GM21825 (cell line): ENCODE results near the gene CTTN.

Source experiments
- ATAC-seq: cut with Tn5 transposase; IDR thresholded peaks from one replicate; pipeline ENCODE4 v1.9.1; 2021; ENCODE audit warnings: mild to moderate bottlenecking, moderate library complexity; ENCODE audit not compliant: unreplicated experiment

The CTTN gene

DNA sequence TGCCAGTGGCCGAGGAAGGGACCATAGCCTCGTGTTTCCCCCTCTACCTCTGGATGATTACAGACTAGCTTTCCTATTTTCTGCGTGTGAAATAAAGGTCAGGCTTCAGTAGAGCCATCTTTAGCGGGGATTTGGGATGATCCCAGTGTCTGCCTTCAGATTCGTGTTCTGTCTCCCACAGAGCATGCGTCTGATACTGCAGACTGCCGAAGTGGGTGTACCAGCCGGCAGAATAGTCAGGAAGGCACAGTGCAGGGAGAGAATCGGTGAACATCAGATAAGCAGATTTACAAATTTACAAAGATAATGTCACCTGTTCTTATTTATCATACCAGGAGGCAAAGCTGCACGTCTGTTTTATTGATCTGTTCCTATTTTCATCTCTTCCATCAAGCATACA, 11.1 kb downstream of the CTTN start:
- ATAC-seq, result no peak

DNA sequence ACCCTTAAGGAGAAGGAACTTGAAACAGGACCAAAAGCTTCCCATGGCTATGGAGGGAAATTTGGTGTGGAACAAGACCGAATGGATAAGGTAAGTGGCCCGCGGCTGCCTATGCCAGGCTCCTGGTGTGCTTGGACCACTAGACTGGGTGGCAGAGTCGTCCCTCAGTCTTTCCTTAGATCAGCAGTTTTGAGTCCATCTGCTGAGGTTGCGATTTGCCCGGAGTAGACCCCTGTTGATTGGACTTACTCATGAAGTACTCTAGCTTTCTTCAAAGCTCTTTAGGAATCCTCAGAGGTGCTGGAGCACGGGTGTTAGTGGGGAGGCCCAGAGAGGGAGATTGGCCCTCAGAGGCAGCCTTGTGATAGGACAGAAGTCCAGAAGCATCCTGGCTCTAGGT, 11.5 kb downstream of the CTTN start:
- ATAC-seq, result no peak

DNA sequence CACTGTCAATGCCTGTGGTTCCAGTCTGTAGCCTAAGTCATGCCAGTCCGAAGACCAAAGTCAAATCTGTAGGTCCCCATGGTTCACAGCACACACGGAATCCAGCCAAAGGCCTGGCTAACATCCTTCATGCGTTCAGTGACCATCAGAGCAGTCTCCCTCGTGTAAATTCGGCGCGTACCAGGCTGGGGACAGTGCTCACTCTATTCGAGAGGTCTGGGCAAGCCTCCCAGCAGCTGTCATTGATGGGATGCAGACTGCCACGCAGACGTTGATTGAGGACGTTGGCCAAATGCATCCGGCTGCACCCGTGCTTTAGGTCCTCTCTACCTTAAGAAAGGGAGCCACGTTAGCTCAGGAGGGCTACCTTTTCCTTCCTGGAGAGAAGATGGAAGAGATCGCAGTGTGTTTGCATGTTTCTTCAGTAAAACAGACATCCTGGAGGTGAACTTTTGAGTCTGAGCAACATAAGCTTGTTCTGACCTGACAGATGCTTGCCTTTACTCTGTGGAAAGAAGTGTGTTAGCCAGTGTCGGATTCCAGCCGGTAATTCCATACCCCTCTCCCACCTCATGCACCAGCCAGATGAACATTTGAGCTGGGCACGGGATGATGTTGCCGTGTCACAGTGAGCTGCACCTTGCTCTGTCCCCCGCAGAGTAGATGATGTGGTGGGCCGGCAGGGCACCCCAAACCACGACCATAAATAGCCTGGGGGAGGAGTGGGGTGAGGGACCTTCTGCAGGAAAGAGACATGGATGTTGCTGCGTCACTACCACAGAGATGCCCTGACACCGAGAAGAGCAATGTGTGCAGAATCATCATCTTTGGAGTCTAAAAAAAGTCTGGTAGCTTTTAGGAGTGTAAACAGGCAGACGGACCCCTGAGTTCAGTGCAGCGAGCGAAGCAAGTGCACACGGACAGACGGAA, 12.2 kb downstream of the CTTN start:
- ATAC-seq, result no peak

DNA sequence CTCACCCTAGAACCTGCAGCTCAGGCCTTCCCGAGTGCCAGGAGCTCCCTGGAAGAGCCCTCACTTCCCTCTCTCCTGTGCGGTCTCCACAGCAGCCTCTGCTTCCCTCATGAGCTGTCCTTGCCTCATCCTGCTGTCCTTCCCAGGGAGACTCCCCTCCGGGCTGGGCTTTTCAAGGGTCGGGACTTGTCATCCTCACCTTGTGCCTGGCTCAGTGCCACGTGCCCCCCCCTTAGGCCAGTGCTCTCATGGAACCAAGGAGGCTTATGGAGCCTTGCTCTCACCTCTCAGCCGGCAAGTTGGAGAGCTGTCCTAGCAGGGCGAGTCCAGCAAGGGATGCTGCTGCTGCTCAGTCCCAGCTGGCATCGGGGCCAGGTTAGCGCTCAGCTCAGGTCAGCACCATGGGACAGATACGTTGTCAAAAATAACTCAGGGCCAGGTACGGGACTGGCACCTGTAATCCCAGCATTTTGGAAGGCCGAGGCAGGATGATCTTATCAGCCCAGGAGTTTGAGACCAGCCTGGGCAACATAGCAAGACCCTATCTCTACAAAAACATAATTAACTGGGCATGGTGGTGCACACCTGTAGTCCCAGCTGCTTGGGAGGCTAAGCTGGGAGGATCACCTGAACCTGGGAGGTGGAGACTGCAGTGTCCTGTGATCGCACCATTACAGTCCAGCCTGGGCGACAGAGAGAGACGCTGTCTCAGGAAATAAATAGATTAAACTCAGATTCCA, 13.6 kb downstream of the CTTN start:
- no peak for ATAC-seq

DNA sequence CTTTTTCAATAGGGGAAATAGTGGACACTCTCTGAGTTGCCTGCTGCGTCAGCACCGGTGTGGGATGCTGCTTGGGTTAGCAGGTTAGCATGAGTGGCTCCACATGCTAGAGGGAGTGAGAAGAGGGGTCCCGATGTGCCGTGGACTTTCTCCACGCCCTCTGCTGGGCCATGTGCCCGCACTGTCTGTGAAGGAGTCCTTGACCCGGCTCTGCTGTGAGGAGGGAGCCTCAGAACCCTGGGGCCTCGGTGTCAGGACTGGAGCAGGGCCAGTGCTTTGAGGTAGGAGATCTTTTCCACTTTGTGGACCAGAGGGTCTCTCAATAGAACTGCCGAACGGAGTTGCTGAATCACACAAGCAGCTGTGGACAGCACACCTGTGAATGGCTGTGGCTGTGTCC, 14.8 kb downstream of the CTTN start:
- ATAC-seq, result no peak

DNA sequence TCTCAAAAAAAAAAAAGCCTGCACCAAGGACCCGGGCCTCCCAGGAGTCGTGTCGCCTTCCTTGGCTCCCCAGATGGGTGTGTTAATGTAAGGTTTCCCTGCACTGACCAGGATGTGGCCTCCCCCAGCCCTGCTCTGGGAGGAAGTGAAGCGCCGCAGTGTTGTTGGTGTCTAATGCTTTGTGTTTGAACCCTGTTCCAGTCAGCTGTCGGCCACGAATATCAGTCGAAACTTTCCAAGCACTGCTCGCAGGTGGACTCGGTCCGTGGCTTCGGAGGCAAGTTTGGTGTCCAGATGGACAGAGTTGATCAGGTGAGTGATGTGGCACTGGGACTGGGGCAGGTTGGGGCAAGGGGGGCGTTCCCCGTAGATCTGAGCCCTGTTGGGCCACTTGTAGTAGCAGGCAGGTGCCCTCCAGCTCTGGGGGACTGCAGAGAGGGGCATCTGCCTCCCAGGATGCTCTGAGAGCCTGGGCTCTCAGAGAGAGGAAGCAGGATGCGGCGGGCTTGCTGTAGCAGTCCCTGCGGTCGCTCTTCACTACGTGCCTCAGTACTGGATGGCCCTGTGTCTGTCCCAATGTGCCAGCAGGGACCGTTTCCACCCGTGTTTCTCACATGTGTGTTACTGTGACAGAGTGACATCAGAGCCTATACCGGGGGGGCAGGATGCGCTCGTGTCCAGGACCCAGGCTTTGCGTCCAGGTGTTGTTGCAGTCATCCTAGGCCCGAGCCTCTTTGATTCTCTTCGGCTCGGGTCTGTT, 16.2 kb downstream of the CTTN start:
- no peak for ATAC-seq

DNA sequence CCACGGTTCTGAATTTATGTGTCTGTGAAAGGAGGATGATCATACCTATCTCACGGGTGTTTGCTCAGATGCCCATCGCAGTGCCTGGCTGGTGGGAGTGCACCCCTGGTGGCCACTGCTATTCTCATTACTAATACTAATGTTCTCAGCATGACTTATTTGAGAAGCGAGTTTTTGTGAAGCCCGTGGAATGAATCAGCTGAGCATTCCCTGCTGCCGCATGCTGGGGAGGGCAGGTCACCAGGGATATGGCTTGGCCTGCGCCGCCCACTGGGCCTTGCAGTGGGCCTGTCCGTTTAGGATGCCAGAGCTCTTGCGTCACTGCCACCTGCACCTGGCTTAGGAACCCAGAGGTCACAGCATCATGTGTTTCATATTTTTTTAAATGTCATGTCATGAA, 16.9 kb downstream of the CTTN start:
- no peak for ATAC-seq

DNA sequence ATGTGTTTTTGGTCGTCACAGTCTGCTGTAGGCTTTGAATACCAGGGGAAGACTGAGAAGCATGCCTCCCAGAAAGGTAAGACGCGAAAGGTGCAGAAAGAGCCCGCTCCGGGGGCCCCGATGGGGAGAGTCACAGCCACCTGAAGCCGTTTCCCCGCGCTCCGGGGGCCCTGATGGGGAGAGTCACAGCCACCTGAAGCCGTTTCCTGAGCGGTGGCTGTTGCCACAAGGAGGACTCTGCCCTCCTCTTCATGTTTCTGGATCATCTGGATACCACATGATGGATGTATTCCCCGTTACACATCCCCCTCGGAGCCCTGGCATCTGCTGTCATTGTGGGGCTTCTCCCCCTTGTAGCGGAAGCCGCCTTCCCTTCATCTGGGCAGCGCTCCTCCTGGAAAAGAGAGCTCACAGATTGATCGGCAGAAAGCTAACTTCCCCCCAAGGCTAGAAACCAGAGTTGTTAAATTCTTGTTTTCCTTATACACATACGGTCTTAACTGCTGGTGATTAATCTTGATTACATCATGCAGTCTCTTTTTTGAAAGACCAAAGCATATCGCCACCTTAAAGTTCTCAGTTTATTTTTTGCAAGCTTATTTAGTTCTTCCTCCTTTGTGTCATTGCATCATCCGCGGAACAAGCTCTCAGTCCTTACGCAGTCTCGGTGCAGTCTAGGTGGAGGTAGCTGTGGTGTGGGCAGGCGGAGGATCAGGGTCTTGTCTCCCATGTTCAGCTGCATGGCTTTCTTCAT, 17.5 kb downstream of the CTTN start:
- ATAC-seq, result no peak

DNA sequence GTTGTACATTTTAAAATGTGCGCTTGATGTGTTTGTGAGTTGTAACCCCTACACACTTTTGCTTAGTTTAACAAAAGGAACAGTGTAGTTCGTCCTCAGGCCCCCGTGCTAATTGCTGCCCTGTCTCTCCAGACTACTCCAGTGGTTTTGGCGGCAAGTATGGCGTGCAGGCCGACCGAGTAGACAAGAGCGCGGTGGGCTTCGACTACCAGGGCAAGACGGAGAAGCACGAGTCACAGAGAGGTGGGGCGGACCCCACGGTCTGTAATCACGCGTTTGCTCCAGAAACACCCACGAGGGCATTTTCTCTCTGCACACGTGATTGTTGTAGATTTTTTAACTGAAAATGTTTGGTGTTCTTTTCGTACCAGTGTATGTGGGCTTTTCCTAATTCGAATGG, 18.6 kb downstream of the CTTN start:
- ATAC-seq, result no peak

DNA sequence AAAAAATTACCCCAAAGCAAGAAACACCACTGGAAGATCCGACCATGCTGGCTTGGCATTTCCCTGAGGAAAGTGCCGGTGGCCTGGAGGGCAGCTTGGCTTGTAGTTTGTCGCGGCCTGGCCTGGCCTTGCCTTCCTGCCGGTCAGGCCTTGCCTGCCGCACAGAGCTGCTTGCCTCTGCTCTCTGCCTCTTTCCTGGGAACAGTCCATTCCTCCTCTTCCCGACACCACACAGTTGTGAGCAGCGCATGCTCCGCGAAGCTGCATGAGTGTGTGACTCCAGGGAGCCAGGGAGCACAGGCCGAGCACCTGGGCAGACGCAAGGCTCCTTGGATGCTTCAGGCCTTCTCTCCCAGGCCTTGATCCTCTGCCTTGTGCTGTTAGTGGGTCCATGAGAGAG, 19.8 kb downstream of the CTTN start:
- ATAC-seq, result no peak

DNA sequence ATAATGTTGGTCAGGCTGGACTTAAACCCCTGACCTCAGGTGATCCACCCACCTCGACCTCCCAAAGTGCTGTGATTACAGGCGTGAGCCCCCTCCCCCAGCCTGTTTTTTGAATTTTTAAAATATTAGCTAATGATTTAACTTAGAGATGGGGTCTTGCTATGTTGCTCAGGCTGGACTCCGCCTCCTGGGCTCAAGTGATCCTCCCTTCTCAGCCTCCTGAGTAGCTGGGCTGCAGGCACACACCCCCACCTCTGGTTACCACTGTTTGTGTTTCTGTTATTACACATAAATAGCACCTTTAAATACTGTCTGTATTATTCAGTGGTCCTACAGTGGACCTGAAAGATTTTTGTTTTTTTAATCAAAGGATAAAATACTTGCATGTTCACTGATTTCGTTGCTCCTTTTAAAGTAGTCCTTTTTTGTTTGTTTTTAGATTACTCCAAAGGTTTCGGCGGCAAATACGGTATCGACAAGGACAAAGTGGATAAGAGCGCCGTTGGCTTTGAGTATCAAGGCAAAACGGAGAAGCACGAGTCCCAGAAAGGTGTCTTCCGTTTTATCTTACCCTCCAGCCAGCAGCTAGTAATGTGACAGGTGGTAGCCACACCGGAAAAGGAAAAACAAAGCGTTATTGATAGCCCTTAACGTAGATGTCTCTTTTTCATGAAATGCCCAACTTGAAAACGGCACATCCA, 21.1 kb downstream of the CTTN start:
- ATAC-seq, result no peak

DNA sequence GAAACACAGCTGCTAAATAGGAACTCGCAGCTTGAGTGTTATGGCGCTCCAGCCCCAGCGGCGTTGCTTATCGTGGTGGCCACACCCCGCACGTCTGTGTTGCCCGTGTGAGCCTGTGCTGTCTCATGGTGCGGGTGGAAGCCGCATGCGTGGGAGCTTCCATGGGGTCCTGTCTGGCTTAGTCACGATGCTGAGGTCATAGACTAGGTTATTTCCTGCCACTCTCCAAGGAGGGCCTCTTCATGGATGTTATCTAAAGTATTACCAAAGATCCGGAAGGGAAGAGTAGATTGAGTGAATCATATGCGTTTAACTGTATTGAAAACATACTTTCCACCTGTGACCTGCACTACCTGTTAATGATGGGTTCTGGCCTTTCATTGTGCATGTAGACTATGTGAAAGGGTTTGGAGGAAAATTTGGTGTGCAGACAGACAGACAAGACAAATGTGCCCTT, 21.7 kb downstream of the CTTN start:
- ATAC-seq, result no peak

DNA sequence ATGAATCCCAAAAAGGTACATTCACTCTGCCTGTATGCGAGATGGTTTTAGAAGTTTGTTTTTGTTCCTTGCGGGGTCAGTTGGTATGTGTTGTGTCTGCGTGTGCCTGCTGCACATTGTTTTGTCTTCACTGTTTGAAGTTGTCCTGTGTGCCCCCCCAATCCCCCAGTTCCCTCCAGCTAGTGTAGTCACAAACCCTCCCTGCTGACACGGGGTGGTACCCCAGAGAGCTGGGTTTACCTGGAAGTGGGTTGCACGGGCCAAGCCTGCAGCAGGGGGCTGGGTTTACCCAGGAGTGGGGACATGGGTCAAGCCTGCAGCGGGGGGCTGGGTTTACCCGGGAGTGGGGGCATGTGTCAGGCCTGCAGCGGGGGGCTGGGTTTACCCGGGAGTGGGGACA, 22.2 kb downstream of the CTTN start:
- ATAC-seq, result no peak

DNA sequence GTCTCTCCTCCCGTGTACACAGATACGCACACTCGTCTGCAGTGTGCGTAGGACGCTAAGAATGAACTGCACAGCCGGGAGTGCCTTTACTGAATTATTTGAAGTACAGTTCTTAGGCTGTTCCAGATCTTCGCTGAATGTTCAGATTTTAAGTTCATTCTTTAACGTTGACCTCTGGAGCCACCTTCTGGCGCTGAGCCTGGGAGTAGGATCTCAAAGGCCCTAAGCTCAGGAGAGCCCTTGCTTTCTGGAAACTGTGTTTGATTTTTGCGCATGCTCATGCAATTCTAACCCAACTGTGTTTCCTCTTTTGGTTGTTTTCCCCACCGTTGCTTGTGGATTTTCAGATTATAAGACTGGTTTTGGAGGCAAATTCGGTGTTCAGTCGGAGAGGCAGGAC, 22.8 kb downstream of the CTTN start:
- no peak for ATAC-seq

DNA sequence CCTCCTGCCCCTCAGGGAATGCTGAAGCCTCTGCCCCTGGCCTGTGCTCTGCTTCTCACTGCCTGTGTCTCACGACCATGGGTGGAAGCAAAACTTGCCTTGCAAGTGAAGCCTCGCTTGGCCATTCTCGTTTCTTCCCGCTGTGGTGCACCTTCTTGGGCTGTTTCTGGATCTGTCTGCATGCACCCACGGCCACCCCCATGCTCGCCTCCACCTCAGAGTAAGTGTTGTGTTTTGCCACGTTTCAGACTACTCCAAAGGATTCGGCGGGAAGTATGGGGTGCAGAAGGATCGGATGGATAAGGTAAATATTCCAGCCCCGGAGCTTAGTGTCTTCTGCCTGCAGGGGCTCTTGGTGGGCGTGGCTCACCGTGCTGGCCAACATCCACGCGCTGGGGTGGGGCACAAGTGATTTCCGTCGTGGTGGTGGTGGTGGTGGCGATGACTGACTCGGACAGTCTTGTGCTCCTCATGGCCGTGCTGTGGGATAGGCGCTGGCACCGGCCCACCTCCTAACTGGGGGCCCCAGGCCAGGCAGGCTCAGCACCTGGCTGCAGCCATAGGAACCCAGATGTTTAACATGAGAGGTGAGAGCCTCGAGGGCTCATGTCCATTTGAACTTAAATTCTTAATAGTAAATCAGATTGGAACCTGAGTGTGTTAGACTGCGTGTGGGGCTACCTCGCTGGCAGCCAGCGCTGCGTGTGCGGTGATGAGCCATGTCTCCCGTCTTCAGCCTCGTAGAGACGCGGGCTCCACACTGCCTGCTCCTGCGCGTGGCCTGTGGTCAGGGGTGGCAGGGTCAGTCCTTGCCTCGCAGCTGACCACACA, 24.6 kb downstream of the CTTN start:
- ATAC-seq, result no peak

DNA sequence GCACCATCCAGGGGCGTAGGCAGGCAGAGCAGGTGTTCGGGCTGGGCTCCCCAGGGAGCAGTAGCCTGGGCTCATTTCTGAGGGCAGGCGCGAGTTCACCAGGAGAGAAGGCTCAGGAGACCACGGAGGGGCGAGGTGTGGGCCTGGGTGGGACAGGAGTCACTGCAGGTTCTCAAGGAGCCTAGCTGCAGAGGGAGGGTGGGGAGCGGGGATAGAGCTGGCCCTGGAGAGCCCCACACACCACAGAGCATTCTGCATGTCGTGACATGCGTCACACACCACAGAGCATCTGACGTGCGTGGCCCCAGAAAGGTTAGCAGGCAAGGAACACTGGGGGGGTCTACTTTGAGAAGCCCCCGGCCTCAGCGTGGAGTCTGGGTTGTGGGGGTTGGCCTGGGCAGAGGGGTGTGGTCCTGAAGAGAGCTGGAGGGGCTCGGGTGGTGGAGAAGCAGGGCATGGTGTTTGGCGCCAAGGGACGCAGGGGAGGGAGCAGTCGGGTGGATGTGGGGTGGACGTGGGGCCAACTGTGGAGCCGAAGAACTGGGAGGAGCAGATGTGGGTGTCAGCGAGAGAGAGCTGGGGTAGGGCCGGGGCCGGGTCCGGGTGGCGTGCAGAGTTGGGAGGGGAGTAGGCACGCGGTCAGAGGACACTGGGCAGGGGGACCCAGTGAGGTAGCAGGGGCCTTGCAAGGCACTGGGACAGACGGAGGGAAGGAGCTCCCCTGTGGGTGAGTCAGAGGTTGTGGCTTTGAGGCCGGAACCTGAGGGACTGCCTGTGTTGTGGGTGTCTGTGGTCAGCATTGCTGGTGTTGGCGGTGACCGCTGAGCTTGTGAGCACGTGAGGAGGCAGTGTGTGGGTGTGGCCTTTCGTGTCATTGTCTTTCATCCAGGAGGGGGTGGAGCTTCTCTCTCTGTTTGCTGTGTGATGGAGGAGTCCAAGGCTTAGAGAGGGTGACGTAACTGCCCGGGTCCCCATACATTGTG, 25.5 kb downstream of the CTTN start:
- ATAC-seq, result no peak

DNA sequence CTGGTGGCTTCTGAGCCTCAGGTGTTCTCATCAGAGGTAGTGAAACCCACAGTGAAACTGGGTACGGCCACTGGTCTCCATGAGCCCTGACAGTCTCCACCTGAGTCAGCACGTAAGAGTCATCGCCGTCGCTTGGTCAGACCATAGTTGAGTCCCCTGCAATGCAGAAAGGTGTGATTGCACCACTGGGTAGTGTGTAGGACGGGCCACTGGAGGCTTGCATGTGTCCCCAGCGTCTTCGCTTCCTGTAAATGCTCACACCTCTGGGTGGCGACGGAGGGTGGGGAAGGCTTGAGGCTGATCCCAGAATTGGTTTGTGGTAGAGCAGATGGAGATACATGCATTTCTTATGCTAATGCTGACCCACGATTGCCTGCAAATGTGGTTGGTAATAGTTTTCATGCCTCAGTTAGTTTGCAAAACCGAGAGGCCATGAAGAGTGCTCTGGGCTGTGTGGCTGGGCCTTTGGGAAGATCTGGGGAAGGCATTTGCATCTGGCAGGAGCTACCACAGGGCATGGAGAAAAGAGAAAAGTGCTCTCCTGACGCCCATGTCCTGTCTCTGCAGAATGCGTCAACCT, 26.5 kb downstream of the CTTN start:
- no peak for ATAC-seq

DNA sequence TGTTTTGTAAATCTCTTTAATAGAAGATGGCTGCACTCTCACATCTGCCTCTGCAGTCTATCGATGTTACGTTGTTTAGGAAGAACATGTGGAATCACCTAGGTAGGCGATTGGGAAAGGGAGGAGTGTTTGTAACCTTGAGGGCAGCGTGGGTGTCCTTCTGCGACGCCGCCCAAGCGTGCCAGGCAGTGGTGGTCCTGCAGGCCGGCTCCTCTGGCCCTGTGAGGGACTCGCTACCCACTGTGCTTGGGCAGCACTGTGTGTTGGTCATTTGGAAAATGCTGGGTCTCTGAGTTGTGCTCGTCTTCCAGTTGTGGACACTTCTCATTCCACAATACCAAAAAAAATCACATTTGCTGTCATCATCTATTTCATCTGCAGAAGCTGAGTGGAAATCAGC, 29.1 kb downstream of the CTTN start:
- no peak for ATAC-seq
